GOT3 (cell line): ENCODE results near the gene LTB.
A peak's percentile ranks its signal among the peaks of the same experiment; 100 is the strongest.
"Not testable (repeated sequence)": the region's sequence is repeated elsewhere in the genome, so short reads cannot be mapped to it uniquely, and the experiment has no call there.

Experiments used
- DNase-seq: peaks from one replicate; lab custom pipeline; 2025; ENCODE audit warnings: mixed read lengths; lab: John Stamatoyannopoulos, UW

The LTB gene

GRCh38 chr6:31609519-31610406, 27.5 kb upstream of the LTB start:
- no peak for DNase-seq

- no peak for DNase-seq
Measured at GRCh38 chr6:31607317-31607716, 25.1 kb upstream of the LTB start.

GRCh38 chr6:31597006-31597405, 14.8 kb upstream of the LTB start:
- no peak for DNase-seq

DNA sequence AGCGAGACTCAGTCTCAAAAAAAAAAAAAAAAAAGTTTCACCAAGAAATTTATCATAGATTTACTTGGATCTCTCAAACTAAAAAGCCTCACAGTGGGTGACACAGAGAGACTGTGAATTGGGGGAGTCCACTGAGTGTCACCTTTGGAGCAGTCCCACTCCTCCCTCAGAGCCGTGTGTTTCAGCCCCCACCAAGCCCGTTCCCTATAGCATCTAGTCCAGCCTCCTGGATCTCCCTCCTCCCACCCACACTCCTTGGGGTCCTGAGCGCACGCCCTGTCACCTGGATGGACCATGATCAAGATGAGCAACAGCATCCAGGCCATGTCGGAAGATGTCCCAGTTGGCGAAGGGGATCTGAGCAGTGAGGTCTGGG, 10.2 kb upstream of the LTB start:
- DNase-seq: no peak

DNA sequence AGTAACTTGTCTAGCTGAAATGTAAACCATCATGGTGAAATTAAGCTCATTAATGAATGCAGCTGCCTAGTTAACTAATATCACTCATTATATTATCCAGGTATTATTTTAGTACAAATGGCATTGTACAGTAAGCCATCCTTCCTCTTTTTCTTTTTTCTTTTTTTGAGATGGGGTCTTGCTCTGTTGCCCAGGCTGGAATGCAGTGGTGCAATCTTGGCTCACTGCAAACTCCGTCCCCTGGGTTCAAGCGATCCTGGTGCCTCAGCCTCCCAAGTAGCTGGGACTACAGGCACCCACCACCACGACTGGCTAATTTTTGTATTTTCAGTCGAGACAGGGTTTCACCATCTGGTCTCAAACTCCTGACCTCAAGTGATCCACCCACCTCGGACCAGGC, 8.5 kb upstream of the LTB start:
- DNase-seq: not testable (repeated sequence)

DNA sequence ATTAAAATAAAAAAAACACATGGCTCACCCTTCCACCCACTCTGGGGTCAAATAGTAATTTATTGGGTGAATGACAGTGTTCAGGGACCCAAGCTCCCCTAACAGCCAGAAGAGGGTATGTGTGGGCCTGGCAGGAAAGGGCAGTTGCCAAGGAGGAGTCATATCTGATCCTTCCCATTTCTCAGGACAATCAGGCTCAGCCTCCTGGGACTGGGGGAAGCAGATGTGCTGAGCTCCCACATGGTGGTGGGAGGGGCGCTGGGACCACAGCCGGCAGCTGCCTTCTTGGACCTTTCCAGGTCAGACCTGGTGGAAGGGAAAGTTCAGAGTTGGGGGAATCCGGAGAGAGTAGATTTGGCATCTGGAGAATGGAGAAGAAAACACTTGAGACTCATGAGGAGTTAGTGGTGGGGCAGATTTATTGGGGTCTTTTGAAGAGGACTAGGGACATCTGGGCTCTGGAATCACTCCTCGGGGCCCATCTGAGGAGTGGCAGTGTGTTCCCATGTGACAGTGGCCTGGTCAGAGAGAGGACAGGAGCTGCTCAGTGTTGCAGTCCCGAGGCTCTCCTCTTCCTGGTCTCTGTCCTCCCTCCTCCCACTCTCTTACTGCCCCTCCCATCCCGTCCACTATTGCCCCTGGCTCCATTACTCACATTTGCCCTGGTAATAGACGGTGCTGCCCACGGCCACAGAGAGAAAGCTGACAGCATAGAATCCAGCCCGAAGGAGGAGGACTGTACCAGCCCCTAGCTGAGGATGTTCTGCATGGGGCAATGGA, 6.8 kb upstream of the LTB start:
- DNase-seq: no peak

- no peak for DNase-seq
Measured at GRCh38 chr6:31587791-31588777, 5.9 kb upstream of the LTB start.

DNA sequence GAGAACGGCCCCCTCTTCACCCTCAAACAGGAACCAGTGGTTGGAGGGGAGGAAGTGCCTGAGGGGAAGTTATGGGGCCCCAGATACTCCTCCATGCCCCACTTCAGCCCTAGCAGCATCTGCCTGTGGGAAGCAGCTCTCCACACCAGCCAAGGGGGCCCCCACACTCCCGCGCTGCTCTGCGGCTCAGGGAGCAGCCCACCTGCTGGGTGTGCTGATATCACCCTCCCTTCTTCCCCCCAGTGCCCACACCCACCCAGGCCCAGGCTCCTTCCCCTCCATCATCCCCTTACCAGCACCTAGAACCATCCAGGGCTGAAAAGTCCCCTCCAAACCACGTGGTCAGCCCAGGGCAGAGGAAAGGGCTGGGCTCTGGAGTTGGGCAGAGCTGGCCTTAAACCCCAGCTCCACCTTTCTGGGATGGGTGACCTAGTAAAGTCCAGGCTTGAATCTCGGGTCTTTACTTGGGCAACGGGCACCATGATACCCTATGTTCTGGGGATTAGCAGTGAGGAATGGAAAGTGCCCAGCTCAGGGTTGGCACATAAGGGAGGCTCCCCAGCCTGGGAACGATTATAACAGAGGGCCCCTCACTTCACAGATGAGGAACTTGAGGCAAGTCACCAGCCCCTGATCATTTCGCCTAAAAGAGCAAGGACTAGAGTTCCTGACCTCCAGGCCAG, 4.5 kb upstream of the LTB start:
- no peak for DNase-seq

DNA sequence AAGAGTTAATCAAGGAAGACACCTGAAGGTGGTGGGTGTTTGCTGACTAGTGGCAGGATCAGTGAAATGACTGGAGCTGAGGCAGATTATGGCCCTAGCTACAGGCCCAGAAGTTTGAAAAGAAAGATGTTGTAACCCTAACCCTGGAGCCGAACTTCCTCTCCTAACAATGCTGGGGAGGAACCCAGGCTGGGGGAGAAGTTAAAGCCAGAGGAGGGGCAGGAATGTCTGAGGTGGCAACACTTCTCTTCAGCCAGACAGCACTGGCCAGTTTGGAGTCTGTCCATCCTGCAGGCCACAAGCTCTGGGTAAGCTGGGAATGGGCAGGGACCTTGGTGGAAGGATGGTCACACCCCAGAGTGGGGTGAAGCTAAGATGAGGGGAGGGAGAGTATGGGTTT, 3.8 kb upstream of the LTB start, which contains the start of gene LST1:
TSS of gene LST1 (plus strand) at position 270 of the 400 bp plus-strand sequence. CDS start 1,023 bp downstream, outside the sequence.
- DNase-seq: no peak

GRCh38 chr6:31585491-31585890, 3.3 kb upstream of the LTB start:
- DNase-seq: no peak

GRCh38 chr6:31581434-31582229, 592 bp downstream of the LTB start:
- DNase-seq: no peak

- DNase-seq: peak; percentile 55
Measured at GRCh38 chr6:31580807-31581433, 1.3 kb downstream of the LTB start.

- DNase-seq: no peak
Measured at GRCh38 chr6:31580438-31580740, 1.8 kb downstream of the LTB start.

- DNase-seq: no peak
Measured at GRCh38 chr6:31579546-31580437, 2.4 kb downstream of the LTB start.

DNA sequence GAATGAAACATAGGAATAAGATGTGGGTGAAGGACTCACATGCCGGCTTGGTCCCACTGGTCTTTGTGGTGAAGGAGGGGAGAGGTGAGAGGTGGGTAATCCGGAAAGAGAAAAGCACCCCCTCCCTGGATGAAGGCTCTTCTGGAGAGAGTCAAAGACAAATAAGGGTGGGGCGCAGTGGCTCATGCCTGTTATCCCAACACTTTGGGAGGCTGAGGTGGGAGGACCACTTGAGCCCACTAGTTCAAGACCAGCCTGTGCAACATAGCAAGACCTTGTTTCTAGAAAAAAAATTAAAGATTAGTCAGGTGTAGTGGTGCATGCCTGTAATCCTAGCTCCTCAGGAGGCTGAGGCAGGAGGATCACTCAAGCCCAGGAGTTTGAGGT, 3.1 kb downstream of the LTB start:
- DNase-seq: no peak

DNA sequence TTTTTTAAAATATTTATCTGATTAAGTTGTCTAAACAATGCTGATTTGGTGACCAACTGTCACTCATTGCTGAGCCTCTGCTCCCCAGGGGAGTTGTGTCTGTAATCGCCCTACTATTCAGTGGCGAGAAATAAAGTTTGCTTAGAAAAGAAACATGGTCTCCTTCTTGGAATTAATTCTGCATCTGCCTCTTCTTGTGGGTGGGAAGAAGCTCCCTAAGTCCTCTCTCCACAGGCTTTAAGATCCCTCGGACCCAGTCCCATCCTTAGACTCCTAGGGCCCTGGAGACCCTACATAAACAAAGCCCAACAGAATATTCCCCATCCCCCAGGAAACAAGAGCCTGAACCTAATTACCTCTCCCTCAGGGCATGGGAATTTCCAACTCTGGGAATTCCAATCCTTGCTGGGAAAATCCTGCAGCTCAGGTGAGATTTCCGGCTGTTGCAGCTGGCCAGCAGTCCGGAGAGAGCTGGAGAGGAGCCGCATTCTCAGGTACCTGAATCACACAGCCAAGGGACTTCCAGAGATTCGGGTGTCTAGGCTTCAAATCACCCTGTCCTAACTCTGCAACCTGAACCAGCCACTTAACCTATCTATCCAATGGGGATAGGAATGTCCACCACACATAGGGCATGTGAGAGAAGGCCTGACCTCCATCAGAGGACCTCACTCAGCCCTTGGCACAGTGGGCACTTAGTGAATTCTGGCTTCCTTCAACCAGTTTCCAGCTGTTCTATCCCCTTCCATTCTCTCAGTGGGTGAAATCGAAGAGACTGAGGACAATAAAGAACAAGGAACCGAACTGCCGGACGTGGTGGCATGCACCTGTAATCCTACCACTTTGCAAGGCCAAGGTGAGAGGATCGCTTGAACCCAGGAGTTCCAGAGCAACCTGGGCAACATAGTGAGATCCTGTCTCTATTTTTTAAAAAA, 3.8 kb downstream of the LTB start:
- DNase-seq: no peak

GRCh38 chr6:31577579-31577966, 4.7 kb downstream of the LTB start:
- DNase-seq: no peak
